K562 (cell line): ENCODE measurements around the gene ITGBL1.

Experiments used
- ARID4B ChIP-seq: sonication (generic); formaldehyde crosslinking; IDR thresholded peaks from 2 replicates; pipeline ENCODE4 v1.8.0; 2022; ENCODE audit warnings: mild to moderate bottlenecking, missing genetic modification reagents
- ATF1 ChIP-seq, 2 experiments: fragments of 450-650 bp in 1 of 2; IDR thresholded peaks; 2 replicates each; pipeline ENCODE4 v1.6.1; 2016; ENCODE audit warnings: missing compliant biosample characterization in 1 of 2, missing genetic modification characterization in 1 of 2
- ATF7 ChIP-seq: fragments of 450-650 bp; IDR thresholded peaks from 2 replicates; pipeline ENCODE4 v1.7.1; 2014; ENCODE audit warnings: mild to moderate bottlenecking, moderate library complexity
- CTCF ChIP-seq, 3 experiments: IDR thresholded peaks in 2 of 3; conservative IDR thresholded peaks in 1 of 3; 2 replicates each; pipeline ENCODE4 v1.5.1; 2011 to 2012; ENCODE audit warnings: low read length in 3 of 3, mild to moderate bottlenecking in 3 of 3, control low read depth in 2 of 3, improper control_type of control experiment in 1 of 3, inconsistent platforms in 1 of 3, low read depth in 1 of 3, mixed read lengths in 1 of 3, moderate library complexity in 1 of 3; ENCODE audit not compliant: insufficient read depth in 2 of 3
- EGR1 ChIP-seq: fragments of 450-650 bp; conservative IDR thresholded peaks from 2 replicates; pipeline ENCODE4 v1.6.1; 2017; ENCODE audit warnings: mild to moderate bottlenecking
- GABPA ChIP-seq: fragments of 200-800 bp; sonication (Bioruptor generic); conservative IDR thresholded peaks from 2 replicates; pipeline ENCODE4 v1.6.1; 2016; ENCODE audit warnings: low read depth, missing genetic modification characterization, missing compliant biosample characterization
- HCFC1 ChIP-seq: IDR thresholded peaks from 2 replicates; pipeline ENCODE4 v1.6.1; 2012; ENCODE audit warnings: low read depth, low read length, improper control_type of control experiment
- MXI1 ChIP-seq: IDR thresholded peaks from 2 replicates; pipeline ENCODE4 v1.6.1; 2011; ENCODE audit warnings: low read depth, mild to moderate bottlenecking, improper control_type of control experiment, low read length
- NELFE ChIP-seq: IDR thresholded peaks from 2 replicates; pipeline ENCODE4 v1.6.1; 2011; ENCODE audit warnings: mild to moderate bottlenecking; ENCODE audit not compliant: insufficient read depth, insufficient read length
- POLR2A ChIP-seq: fragments of 450-650 bp; conservative IDR thresholded peaks from 2 replicates; pipeline ENCODE4 v1.6.1; 2016
- ZHX1 ChIP-seq: fragments of 150-350 bp; conservative IDR thresholded peaks from 2 replicates; pipeline ENCODE4 v1.6.1; 2014; ENCODE audit warnings: low read length
- ZKSCAN3 ChIP-seq: fragments of 250-450 bp; sonication (Bioruptor Pico); IDR thresholded peaks from 2 replicates; pipeline ENCODE4 v1.4.0; 2020
- ZNF121 ChIP-seq: sonication (generic); formaldehyde crosslinking; conservative IDR thresholded peaks from 2 replicates; pipeline ENCODE4 v1.8.0; 2022; ENCODE audit warnings: missing genetic modification reagents
- ZNF561 ChIP-seq: fragments of 450-650 bp; formaldehyde crosslinking; conservative IDR thresholded peaks from 2 replicates; pipeline ENCODE4 v1.4.0; 2020; ENCODE audit warnings: mild to moderate bottlenecking, moderate library complexity

GRCh38 chr13:101714195-101714594 is 261.7 kb downstream of the ITGBL1 start:
- TF ChIP-seq ZKSCAN3 (CRISPR knock-in tag) (no peak), CTCF (IDR thresholded peaks at IDR 0.05 in 2 of 3, conservative IDR thresholded peaks at IDR 0.05 in 1 of 3; ENCODE audit: insufficient read depth in 2 of 3, low read depth in 1 of 3, low read length in 3 of 3) (no peak), GABPA (tag) (no peak), ZHX1 (no peak), NELFE (no peak), MXI1 (no peak), ZNF561 (CRISPR knock-in tag) (no peak), ZNF121 (CRISPR knock-in tag) (no peak), ARID4B (no peak), ATF7 (no peak), POLR2A (no peak), ATF1 (CRISPR knock-in tag; IDR thresholded peaks at IDR 0.05) (no peak), ATF1 (tag; IDR thresholded peaks at IDR 0.05) (no peak), EGR1 (no peak), HCFC1 (no peak)
